Neural cell (in vitro differentiated cells): ENCODE results near the gene ATP8B1.

Experiments used
- EZH2 ChIP-seq: fragments of 200-600, 300-800 bp; shearing (Covaris generic), sonication (generic); IDR thresholded peaks from 2 replicates; pipeline ENCODE4 v1.6.1; 2014; ENCODE audit warnings: antibody characterized with exemption, low read length, borderline replicate concordance, mild to moderate bottlenecking; ENCODE audit not compliant: insufficient read depth, poor library complexity, severe bottlenecking
- MXI1 ChIP-seq: fragments of 450-650 bp; conservative IDR thresholded peaks from 2 replicates; pipeline ENCODE4 v1.6.1; 2014; ENCODE audit warnings: antibody characterized with exemption, mild to moderate bottlenecking; ENCODE audit not compliant: poor library complexity, severe bottlenecking
- POLR2AphosphoS5 ChIP-seq: IDR thresholded peaks from 2 replicates; pipeline ENCODE4 v1.6.1; 2012
- SMC3 ChIP-seq: fragments of 450-650 bp; conservative IDR thresholded peaks from 2 replicates; pipeline ENCODE4 v1.6.1; 2014; ENCODE audit warnings: antibody characterized with exemption, mild to moderate bottlenecking, moderate library complexity; ENCODE audit not compliant: poor library complexity
- TAF1 ChIP-seq: IDR thresholded peaks from 2 replicates; pipeline ENCODE4 v1.6.1; 2012; ENCODE audit warnings: low read depth
- TF ChIP-seq, protein P1 (sequence below): IDR thresholded peaks from 2 replicates; pipeline ENCODE4 v1.6.1; 2012; ENCODE audit warnings: borderline replicate concordance
- TF ChIP-seq, protein P2 (sequence below): fragments of 450-650 bp; IDR thresholded peaks from 2 replicates; pipeline ENCODE4 v1.5.1; 2014; ENCODE audit warnings: antibody characterized with exemption, mild to moderate bottlenecking, moderate library complexity; ENCODE audit not compliant: poor library complexity, severe bottlenecking

DNA sequence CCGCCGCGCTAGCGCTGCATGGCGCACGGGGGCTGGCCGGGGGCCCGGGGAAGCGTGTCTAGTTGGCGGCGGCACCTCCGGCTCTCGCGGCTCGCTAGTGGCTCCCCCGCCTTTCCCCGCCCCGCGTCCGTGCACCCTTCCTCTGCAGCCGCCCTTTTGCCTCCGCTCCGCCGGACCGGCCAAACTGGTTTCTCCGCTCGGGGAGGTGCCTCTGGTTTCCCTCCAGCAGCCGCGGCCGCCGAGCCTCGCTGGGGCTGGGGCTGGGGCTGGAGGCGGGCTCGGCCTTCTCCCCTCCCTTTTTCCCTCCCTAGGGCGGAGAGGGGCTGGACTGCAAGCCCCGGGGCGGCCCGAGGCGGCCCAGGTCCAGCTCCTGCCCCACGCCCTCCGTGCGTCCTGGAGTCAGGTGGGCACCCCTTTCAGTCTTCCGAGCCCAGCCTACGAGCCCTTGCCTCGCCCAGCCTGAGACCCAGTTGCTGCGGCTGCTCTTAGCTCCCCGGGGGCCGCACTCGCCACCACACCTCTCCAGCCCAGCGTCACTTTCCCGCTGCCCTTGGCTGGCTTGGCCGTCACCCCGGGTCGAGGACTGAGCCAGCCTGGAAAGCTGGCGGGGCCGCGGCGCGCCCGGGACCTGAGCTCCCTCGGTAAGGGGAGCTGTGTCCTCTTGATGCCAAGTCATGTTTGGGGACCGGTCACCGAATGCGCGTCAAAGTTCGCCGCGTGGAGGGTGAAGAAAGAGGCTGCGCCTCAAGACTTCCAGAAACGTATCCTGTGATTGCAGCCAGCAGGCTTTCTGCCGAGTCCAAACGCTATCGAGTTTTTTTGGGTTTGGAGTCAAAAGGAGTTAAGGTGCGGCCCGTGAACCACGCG is at the start of gene ATP8B1:
- TF ChIP-seq, protein P1, sequence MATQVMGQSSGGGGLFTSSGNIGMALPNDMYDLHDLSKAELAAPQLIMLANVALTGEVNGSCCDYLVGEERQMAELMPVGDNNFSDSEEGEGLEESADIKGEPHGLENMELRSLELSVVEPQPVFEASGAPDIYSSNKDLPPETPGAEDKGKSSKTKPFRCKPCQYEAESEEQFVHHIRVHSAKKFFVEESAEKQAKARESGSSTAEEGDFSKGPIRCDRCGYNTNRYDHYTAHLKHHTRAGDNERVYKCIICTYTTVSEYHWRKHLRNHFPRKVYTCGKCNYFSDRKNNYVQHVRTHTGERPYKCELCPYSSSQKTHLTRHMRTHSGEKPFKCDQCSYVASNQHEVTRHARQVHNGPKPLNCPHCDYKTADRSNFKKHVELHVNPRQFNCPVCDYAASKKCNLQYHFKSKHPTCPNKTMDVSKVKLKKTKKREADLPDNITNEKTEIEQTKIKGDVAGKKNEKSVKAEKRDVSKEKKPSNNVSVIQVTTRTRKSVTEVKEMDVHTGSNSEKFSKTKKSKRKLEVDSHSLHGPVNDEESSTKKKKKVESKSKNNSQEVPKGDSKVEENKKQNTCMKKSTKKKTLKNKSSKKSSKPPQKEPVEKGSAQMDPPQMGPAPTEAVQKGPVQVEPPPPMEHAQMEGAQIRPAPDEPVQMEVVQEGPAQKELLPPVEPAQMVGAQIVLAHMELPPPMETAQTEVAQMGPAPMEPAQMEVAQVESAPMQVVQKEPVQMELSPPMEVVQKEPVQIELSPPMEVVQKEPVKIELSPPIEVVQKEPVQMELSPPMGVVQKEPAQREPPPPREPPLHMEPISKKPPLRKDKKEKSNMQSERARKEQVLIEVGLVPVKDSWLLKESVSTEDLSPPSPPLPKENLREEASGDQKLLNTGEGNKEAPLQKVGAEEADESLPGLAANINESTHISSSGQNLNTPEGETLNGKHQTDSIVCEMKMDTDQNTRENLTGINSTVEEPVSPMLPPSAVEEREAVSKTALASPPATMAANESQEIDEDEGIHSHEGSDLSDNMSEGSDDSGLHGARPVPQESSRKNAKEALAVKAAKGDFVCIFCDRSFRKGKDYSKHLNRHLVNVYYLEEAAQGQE, result no peak
- TF ChIP-seq, protein P2, sequence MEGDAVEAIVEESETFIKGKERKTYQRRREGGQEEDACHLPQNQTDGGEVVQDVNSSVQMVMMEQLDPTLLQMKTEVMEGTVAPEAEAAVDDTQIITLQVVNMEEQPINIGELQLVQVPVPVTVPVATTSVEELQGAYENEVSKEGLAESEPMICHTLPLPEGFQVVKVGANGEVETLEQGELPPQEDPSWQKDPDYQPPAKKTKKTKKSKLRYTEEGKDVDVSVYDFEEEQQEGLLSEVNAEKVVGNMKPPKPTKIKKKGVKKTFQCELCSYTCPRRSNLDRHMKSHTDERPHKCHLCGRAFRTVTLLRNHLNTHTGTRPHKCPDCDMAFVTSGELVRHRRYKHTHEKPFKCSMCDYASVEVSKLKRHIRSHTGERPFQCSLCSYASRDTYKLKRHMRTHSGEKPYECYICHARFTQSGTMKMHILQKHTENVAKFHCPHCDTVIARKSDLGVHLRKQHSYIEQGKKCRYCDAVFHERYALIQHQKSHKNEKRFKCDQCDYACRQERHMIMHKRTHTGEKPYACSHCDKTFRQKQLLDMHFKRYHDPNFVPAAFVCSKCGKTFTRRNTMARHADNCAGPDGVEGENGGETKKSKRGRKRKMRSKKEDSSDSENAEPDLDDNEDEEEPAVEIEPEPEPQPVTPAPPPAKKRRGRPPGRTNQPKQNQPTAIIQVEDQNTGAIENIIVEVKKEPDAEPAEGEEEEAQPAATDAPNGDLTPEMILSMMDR, result no peak
- TF ChIP-seq MXI1, result no peak
- peak; percentile 58 for TF ChIP-seq EZH2
- TF ChIP-seq SMC3, result no peak
- no peak for TF ChIP-seq POLR2AphosphoS5
- no peak for TF ChIP-seq TAF1
